H1 (cell line): Measurements from ENCODE around the gene PTPRR. TPM values are rescaled to one million over a fixed set of nuclear protein-coding genes. Genes with fewer than 3 reads are reported as not detected.

Experiments
- CTCF ChIA-PET: fragments of 300-600 bp; sonication (Branson Sonifier 250); formaldehyde crosslinking; loops from one replicate; lab custom pipeline; 2021; ENCODE audit not compliant: partially characterized antibody; lab: Charles Lee
- POLR2A ChIA-PET: fragments of 300-600 bp; sonication (Branson Sonifier 250); formaldehyde crosslinking; loops from one replicate; lab custom pipeline; 2021; ENCODE audit warnings: inconsistent platforms; ENCODE audit not compliant: partially characterized antibody; lab: Charles Lee
- DNase-seq, 2 experiments: peaks; one replicate each; pipeline versions ENCODE4 v3.0.0 to v3.0.0-alpha.2; 2010 to 2022; ENCODE audit warnings: low spot score in 2 of 2, low read depth in 1 of 2, mixed read lengths in 1 of 2
- FAIRE-seq: peaks from 2 replicates; lab custom pipeline; 2011; peaks lifted over from hg19 to GRCh38; lab: Jason Lieb, UNC
- H2AFZ ChIP-seq: 2 replicates; pipeline ENCODE4 v1.8.1; 2012; ENCODE audit warnings: low read length, inconsistent platforms
- H2AK5ac ChIP-seq: 2 replicates; pipeline ENCODE4 v1.6.1; 2013; ENCODE audit warnings: low read depth, low read length
- H2BK120ac ChIP-seq: replicated peaks from 2 replicates; pipeline ENCODE3; 2013; ENCODE audit warnings: low read depth, low read length, inconsistent platforms
- H2BK12ac ChIP-seq: 2 replicates; pipeline ENCODE4 v1.6.1; 2013; ENCODE audit warnings: low read depth, low read length
- H2BK15ac ChIP-seq: 2 replicates; pipeline ENCODE4 v1.6.1; 2013; ENCODE audit warnings: low read length
- H2BK20ac ChIP-seq: 2 replicates; pipeline ENCODE4 v1.6.1; 2013; ENCODE audit warnings: low read length
- H2BK5ac ChIP-seq: 2 replicates; pipeline ENCODE4 v1.6.1; 2013; ENCODE audit warnings: low read depth, low read length
- H3K14ac ChIP-seq: 2 replicates; pipeline ENCODE4 v1.6.1; 2013; ENCODE audit warnings: inconsistent platforms; ENCODE audit not compliant: insufficient read length
- H3K18ac ChIP-seq: 2 replicates; pipeline ENCODE4 v1.6.1; 2013; ENCODE audit warnings: low read length; ENCODE audit errors: extremely low read depth
- H3K23ac ChIP-seq: 2 replicates; pipeline ENCODE4 v1.6.1; 2013; ENCODE audit warnings: inconsistent platforms; ENCODE audit not compliant: insufficient read length
- H3K23me2 ChIP-seq: 2 replicates; pipeline ENCODE4 v1.6.1; 2013; ENCODE audit warnings: low read depth, low read length
- H3K27ac ChIP-seq: 2 replicates; pipeline ENCODE4 v1.6.1; 2011; ENCODE audit warnings: low read depth, low read length, inconsistent platforms
- H3K27me3 ChIP-seq, 4 experiments: replicated peaks in 1 of 4; 1 replicate in 1 of 4; 2 replicates in 3 of 4; pipeline versions ENCODE4 v1.6.1 to v1.8.1; 2011 to 2013; ENCODE audit warnings: low read length in 3 of 4, mild to moderate bottlenecking in 3 of 4, inconsistent platforms in 2 of 4, mixed read lengths in 2 of 4, moderate library complexity in 1 of 4; ENCODE audit not compliant: control insufficient read depth in 3 of 4, insufficient read depth in 3 of 4; ENCODE audit errors: extremely low read depth in 1 of 4
- H3K36me3 ChIP-seq, 4 experiments: 2 replicates each; pipeline versions ENCODE4 v1.6.1 to v1.8.1; 2011 to 2013; ENCODE audit warnings: mild to moderate bottlenecking in 4 of 4, low read length in 3 of 4, moderate library complexity in 2 of 4, control low read depth in 1 of 4, inconsistent platforms in 1 of 4; ENCODE audit not compliant: insufficient read depth in 4 of 4, control insufficient read depth in 2 of 4
- H3K4ac ChIP-seq: replicated peaks from 2 replicates; pipeline ENCODE3; 2013; ENCODE audit warnings: low read length, low read depth, mixed read lengths, inconsistent platforms; ENCODE audit not compliant: insufficient read length
- H3K4me1 ChIP-seq, 4 experiments: replicated peaks in 1 of 4; 1 replicate in 1 of 4; 2 replicates in 3 of 4; pipeline versions ENCODE4 v1.6.1 to v1.8.1; 2011 to 2013; ENCODE audit warnings: low read length in 3 of 4, inconsistent platforms in 2 of 4, mixed read lengths in 1 of 4; ENCODE audit not compliant: insufficient read depth in 4 of 4, control insufficient read depth in 3 of 4
- H3K4me2 ChIP-seq, 2 experiments: 2 replicates each; pipeline versions ENCODE4 v1.6.1 to v1.8.1; 2011 to 2013; ENCODE audit warnings: low read depth in 2 of 2, low read length in 2 of 2, control low read depth in 1 of 2, inconsistent platforms in 1 of 2, mild to moderate bottlenecking in 1 of 2; ENCODE audit not compliant: insufficient read depth in 1 of 2
- H3K4me3 ChIP-seq, 4 experiments: fragments of 200-600, 300-600 bp in 1 of 4; sonication (generic), shearing (Covaris generic), sonication (Bioruptor Twin) in 1 of 4; 2 replicates each; pipeline versions ENCODE4 v1.5.1 to v1.8.1; 2011 to 2016; ENCODE audit warnings: low read length in 4 of 4, low read depth in 3 of 4, control low read depth in 2 of 4, inconsistent platforms in 2 of 4, mild to moderate bottlenecking in 2 of 4, mixed read lengths in 1 of 4, moderate library complexity in 1 of 4; ENCODE audit not compliant: insufficient read depth in 2 of 4; ENCODE audit errors: extremely low read depth in 1 of 4
- H3K56ac ChIP-seq: replicated peaks from 2 replicates; pipeline ENCODE3; 2013; ENCODE audit warnings: low read depth, mild to moderate bottlenecking, mixed read lengths, low read length, inconsistent platforms; ENCODE audit not compliant: insufficient read length
- H3K79me1 ChIP-seq: 2 replicates; pipeline ENCODE4 v1.6.1; 2013; ENCODE audit warnings: low read depth, low read length, control low read depth
- H3K79me2 ChIP-seq, 2 experiments: 2 replicates each; pipeline versions ENCODE4 v1.6.1 to v1.8.1; 2012 to 2013; ENCODE audit warnings: low read length in 2 of 2, mild to moderate bottlenecking in 2 of 2, inconsistent platforms in 1 of 2; ENCODE audit not compliant: insufficient read depth in 2 of 2, control insufficient read depth in 1 of 2
- H3K9ac ChIP-seq, 4 experiments: replicated peaks in 1 of 4; 1 replicate in 1 of 4; 2 replicates in 3 of 4; pipeline versions ENCODE4 v1.6.1 to v1.8.1; 2011 to 2013; ENCODE audit warnings: low read depth in 3 of 4, low read length in 3 of 4, control low read depth in 2 of 4, mild to moderate bottlenecking in 2 of 4, moderate library complexity in 2 of 4, inconsistent platforms in 1 of 4; ENCODE audit errors: extremely low read depth in 1 of 4
- H3K9me3 ChIP-seq, 2 experiments: 2 replicates each; pipeline versions ENCODE4 v1.6.1 to v1.8.1; 2012 to 2013; ENCODE audit warnings: mild to moderate bottlenecking in 2 of 2, moderate library complexity in 2 of 2, control low read depth in 1 of 2, inconsistent platforms in 1 of 2, low read depth in 1 of 2, low read length in 1 of 2, mixed read lengths in 1 of 2; ENCODE audit not compliant: insufficient read depth in 2 of 2
- H4K20me1 ChIP-seq, 2 experiments: replicated peaks in 1 of 2; 2 replicates each; pipeline versions ENCODE3 to v1.8.1; 2011 to 2013; ENCODE audit warnings: inconsistent platforms in 2 of 2, low read length in 2 of 2, mild to moderate bottlenecking in 1 of 2; ENCODE audit not compliant: insufficient read depth in 2 of 2, control insufficient read depth in 1 of 2
- H4K5ac ChIP-seq: 2 replicates; pipeline ENCODE4 v1.6.1; 2013; ENCODE audit warnings: low read length, low read depth, mixed read lengths, inconsistent platforms; ENCODE audit not compliant: insufficient read length
- H4K8ac ChIP-seq: 2 replicates; pipeline ENCODE4 v1.8.0; 2013; ENCODE audit warnings: mild to moderate bottlenecking, moderate library complexity, low read length, inconsistent platforms; ENCODE audit not compliant: insufficient read depth; ENCODE audit errors: extremely low read depth
- H4K91ac ChIP-seq: replicated peaks from 2 replicates; pipeline ENCODE3; 2013; ENCODE audit warnings: low read length, mixed read lengths, inconsistent platforms; ENCODE audit not compliant: insufficient read length
- ASH2L ChIP-seq: fragments of 200-600, 300-600 bp; sonication (generic); IDR thresholded peaks from one replicate; pipeline ENCODE4 v1.7.1; 2017; ENCODE audit warnings: low read length
- BCL11A ChIP-seq, 2 experiments: IDR thresholded peaks; one replicate each; pipeline ENCODE4 v1.6.1; 2011; ENCODE audit warnings: low read depth in 2 of 2, low read length in 2 of 2, mild to moderate bottlenecking in 2 of 2
- CBX5 ChIP-seq: fragments of 300-800, 300-1000 bp; sonication (generic); IDR thresholded peaks from 2 replicates; pipeline ENCODE4 v1.7.1; 2016; ENCODE audit warnings: antibody characterized with exemption, low read length, low read depth
- CTBP2 ChIP-seq: IDR thresholded peaks from 2 replicates; pipeline ENCODE4 v1.7.0; 2011; ENCODE audit warnings: borderline replicate concordance, mild to moderate bottlenecking, moderate library complexity, mixed read lengths, low read length; ENCODE audit not compliant: insufficient read depth, insufficient read length
- JUND ChIP-seq: IDR thresholded peaks from 2 replicates; pipeline ENCODE4 v1.6.1; 2011; ENCODE audit warnings: mild to moderate bottlenecking, improper control_type of control experiment, low read length
- NRF1 ChIP-seq: IDR thresholded peaks from 2 replicates; pipeline ENCODE4 v1.6.1; 2011; ENCODE audit warnings: mild to moderate bottlenecking, low read depth, low read length, improper control_type of control experiment
- RAD21 ChIP-seq, 2 experiments: IDR thresholded peaks in 1 of 2; conservative IDR thresholded peaks in 1 of 2; 2 replicates each; pipeline ENCODE4 v1.6.1; 2011; ENCODE audit warnings: low read depth in 2 of 2, low read length in 2 of 2, improper control_type of control experiment in 1 of 2, inconsistent platforms in 1 of 2, mild to moderate bottlenecking in 1 of 2, moderate library complexity in 1 of 2
- RXRA ChIP-seq: IDR thresholded peaks from 2 replicates; pipeline ENCODE4 v1.6.1; 2011; ENCODE audit warnings: low read depth, mild to moderate bottlenecking, low read length, moderate library complexity; ENCODE audit not compliant: insufficient read depth
- SP1 ChIP-seq: IDR thresholded peaks from 2 replicates; pipeline ENCODE4 v1.6.1; 2011; ENCODE audit warnings: low read depth, low read length
- SP4 ChIP-seq: IDR thresholded peaks from 2 replicates; pipeline ENCODE4 v1.6.1; 2012; ENCODE audit warnings: low read length, inconsistent platforms
- SUZ12 ChIP-seq: fragments of 200-600 bp; sonication (generic); IDR thresholded peaks from 2 replicates; pipeline ENCODE4 v1.6.1; 2012; ENCODE audit warnings: mild to moderate bottlenecking, inconsistent platforms, low read length, moderate library complexity, mixed read lengths
- TAF1 ChIP-seq: IDR thresholded peaks from 2 replicates; pipeline ENCODE4 v1.6.1; 2011; ENCODE audit warnings: mild to moderate bottlenecking, low read depth, low read length
- TBP ChIP-seq: IDR thresholded peaks from 2 replicates; pipeline ENCODE4 v1.6.1; 2011; ENCODE audit warnings: low read depth, low read length, improper control_type of control experiment
- TCF12 ChIP-seq: IDR thresholded peaks from 2 replicates; pipeline ENCODE4 v1.6.1; 2011; ENCODE audit warnings: low read depth, mild to moderate bottlenecking, low read length
- WGBS, 2 experiments: shearing (Covaris generic) in 1 of 2; methylation state at CpG; one replicate each; pipeline versions ENCODE4 v1.1.6 to v1.1.7; 2013 to 2015; ENCODE audit warnings: low lambda C conversion rate in 2 of 2, mixed read lengths in 2 of 2, inconsistent platforms in 1 of 2, low coverage in 1 of 2, missing lambda C conversion rate in 1 of 2; ENCODE audit not compliant: insufficient replicate concordance in 2 of 2, insufficient coverage in 1 of 2, insufficient read length in 1 of 2; ENCODE audit errors: extremely low coverage in 1 of 2, missing lambda C conversion rate in 1 of 2; 5-methylcytosine and 5-hydroxymethylcytosine counted together
- polyA plus RNA-seq, 7 experiments: library from polyadenylated mRNA; depleted of rRNA in 3 of 7; stranded (reverse) in 5 of 7; unstranded in 2 of 7; fragments of >200 nt in 5 of 7; fragments of 200-250 nt in 2 of 7; gene quantifications; 1 replicate in 5 of 7; 2 replicates in 1 of 7; 4 replicates in 1 of 7; pipeline versions ENCODE4 v1.2.1 to v1.2.3, GENCODE V29; 2011 to 2013; ENCODE audit warnings: missing spikeins in 2 of 7, mixed read lengths in 2 of 7
- total RNA-seq: library from RNA; stranded (reverse); fragmentation: NEBNext Ultra II Directional; extraction: Animal tissue kit (Norgen Biotek cat#: 25700); gene quantifications from 2 replicates; pipeline ENCODE4 v1.2.1, GENCODE V29; 2021

Gene PTPRR
- total and polyA plus RNA-seq, 2 of the 8 experiments (the other 6 are each of a cell fraction or from before 2014, with no cell fraction given) = 0.07 to 0.35 TPM

- H2BK120ac ChIP-seq = no peak overlapping the region
- no peaks in the 10 kb centered on the region for H3K79me2 ChIP-seq
- no peaks in the 10 kb centered on the region for H3K27me3 ChIP-seq
- H3K4me2 ChIP-seq = no peak overlapping the region
- H4K8ac ChIP-seq = no peak overlapping the region
- H4K20me1 ChIP-seq = no peaks in the 10 kb centered on the region
- no peak for DNase-seq
- no peak overlapping the region for H2BK12ac ChIP-seq
- no peaks in the 10 kb centered on the region for H3K36me3 ChIP-seq
- no peak overlapping the region for H2BK15ac ChIP-seq
- TF ChIP-seq TBP (no peak), SUZ12 (no peak), SP1 (no peak), JUND (no peak), ASH2L (no peak), CTBP2 (no peak), SP4 (no peak), RXRA (no peak), BCL11A (IDR thresholded peaks at IDR 0.05; ENCODE audit: low read depth in 2 of 2, low read length in 2 of 2) (no peak), TAF1 (no peak), RAD21 (IDR thresholded peaks at IDR 0.05 in 1 of 2, conservative IDR thresholded peaks at IDR 0.05 in 1 of 2; ENCODE audit: low read depth in 2 of 2, low read length in 2 of 2) (no peak), CBX5 (no peak), TCF12 (no peak), NRF1 (no peak)
- H2BK20ac ChIP-seq = no peak overlapping the region
- H2BK5ac ChIP-seq = no peak overlapping the region
- no peak overlapping the region for H4K5ac ChIP-seq
- ChIA-PET CTCF (interaction anchor here (1.2 to 1.7 kb wide), 2 partner anchors 16 to 58 kb away, joined by 3 to 5 read pairs; no protein-coding TSS in a partner anchor), POLR2A (no interaction called here)
- H3K23me2 ChIP-seq = no peaks in the 10 kb centered on the region
- no peak overlapping the region for H3K9ac ChIP-seq
- H3K14ac ChIP-seq = no peak overlapping the region
- no peak overlapping the region for H3K18ac ChIP-seq
- 94% methylated on average over 2 of the region's 2 CpGs; no CpG with 5 or more reads in 1 of the 2 experiments for WGBS, 2 experiments
- H3K4me1 ChIP-seq = no peaks in the 10 kb centered on the region
- no peak overlapping the region for H2AK5ac ChIP-seq
- no peaks in the 10 kb centered on the region for H3K9me3 ChIP-seq
- FAIRE-seq = no peak
- H3K23ac ChIP-seq = no peak overlapping the region
- no peak overlapping the region for H3K56ac ChIP-seq
- no peak overlapping the region for H3K4me3 ChIP-seq
- H3K79me1 ChIP-seq = no peaks in the 10 kb centered on the region
- H3K27ac ChIP-seq = no peak overlapping the region
- H2AFZ ChIP-seq = no peak overlapping the region
- no peak overlapping the region for H4K91ac ChIP-seq
- H3K4ac ChIP-seq = no peak overlapping the region
These were observed 327.9 kb downstream of the PTPRR start for GRCh38 chr12:70592664-70593063.
